HepG2 (cell line): ENCODE results near the gene DPM1. TPM values are rescaled to one million over a fixed set of nuclear protein-coding genes. Genes with fewer than 3 reads are reported as not detected.

ENCODE experiments used
- CEBPB ChIP-seq: IDR thresholded peaks from 2 replicates; pipeline ENCODE4 v1.6.1; 2011; ENCODE audit warnings: low read depth, low read length, improper control_type of control experiment, borderline replicate concordance
- HIC2 ChIP-seq: sonication (generic); formaldehyde crosslinking; IDR thresholded peaks from 2 replicates; pipeline ENCODE4 v1.9.0; 2022; ENCODE audit warnings: low read depth, missing genetic modification reagents
- SIN3B ChIP-seq: fragments of 150-350 bp; IDR thresholded peaks from 2 replicates; pipeline ENCODE4 v1.6.1; 2014; ENCODE audit warnings: low read length
- TMF1 ChIP-seq: sonication (generic); formaldehyde crosslinking; IDR thresholded peaks from 2 replicates; pipeline ENCODE4 v1.8.1; 2022; ENCODE audit warnings: low read depth, missing genetic modification reagents
- ZBTB46 ChIP-seq: sonication (generic); formaldehyde crosslinking; IDR thresholded peaks from 2 replicates; pipeline ENCODE4 v1.4.0; 2020; ENCODE audit warnings: mild to moderate bottlenecking, missing genetic modification reagents, borderline replicate concordance
- ZFY ChIP-seq: sonication (generic); formaldehyde crosslinking; IDR thresholded peaks from 2 replicates; pipeline ENCODE4 v1.4.0; 2020; ENCODE audit warnings: missing genetic modification reagents
- ZNF331 ChIP-seq: sonication (generic); formaldehyde crosslinking; IDR thresholded peaks from 2 replicates; pipeline ENCODE4 v1.4.0; 2020; ENCODE audit warnings: missing genetic modification reagents
- ZNF570 ChIP-seq: sonication (generic); formaldehyde crosslinking; IDR thresholded peaks from 2 replicates; pipeline ENCODE4 v1.4.0; 2020; ENCODE audit warnings: mild to moderate bottlenecking, missing genetic modification reagents, borderline replicate concordance
- polyA plus RNA-seq, 8 experiments: library from polyadenylated mRNA; depleted of rRNA in 3 of 8; stranded (reverse) in 7 of 8; unstranded in 1 of 8; fragments of >200 nt; fragmentation: Illumina TruSeq in 4 of 8; extraction: Trizol in 4 of 8; gene quantifications; 2 replicates each; pipeline versions ENCODE4 v1.2.1 to v1.2.3, GENCODE V29; 2011 to 2016; ENCODE audit warnings: low read depth in 4 of 8, missing spikeins in 1 of 8, mixed read lengths in 1 of 8; ENCODE audit not compliant: insufficient read depth in 1 of 8
- total RNA-seq, 5 experiments: library from RNA; depleted of rRNA; stranded (reverse); fragments of >200 nt; fragmentation: Illumina TruSeq; extraction: Trizol; gene quantifications; 2 replicates each; pipeline ENCODE4 v1.2.3, GENCODE V29; 2016; ENCODE audit warnings: low read depth in 1 of 5
- TF ChIP-seq, protein P1 (sequence below): sonication (generic); formaldehyde crosslinking; IDR thresholded peaks from 2 replicates; pipeline ENCODE4 v1.4.0; 2020; ENCODE audit warnings: missing genetic modification reagents
- TF ChIP-seq, protein P2 (sequence below): sonication (generic); formaldehyde crosslinking; IDR thresholded peaks from 2 replicates; pipeline ENCODE4 v1.5.0; 2020; ENCODE audit warnings: missing genetic modification reagents
- TF ChIP-seq, protein P3 (sequence below): IDR thresholded peaks from 2 replicates; pipeline ENCODE4 v1.6.1; 2016; ENCODE audit warnings: control low read depth
- TF ChIP-seq, protein P4 (sequence below): sonication (generic); formaldehyde crosslinking; IDR thresholded peaks from 2 replicates; pipeline ENCODE4 v1.5.1; 2020; ENCODE audit warnings: missing genetic modification reagents, mild to moderate bottlenecking, borderline replicate concordance
- TF ChIP-seq, protein P5 (sequence below): sonication (generic); formaldehyde crosslinking; IDR thresholded peaks from 2 replicates; pipeline ENCODE4 v1.8.0; 2022; ENCODE audit warnings: missing genetic modification reagents, mild to moderate bottlenecking, borderline replicate concordance
- TF ChIP-seq, protein P6 (sequence below): IDR thresholded peaks from 2 replicates; pipeline ENCODE4 v1.6.1; 2016; ENCODE audit warnings: mild to moderate bottlenecking

DPM1 gene
- total and polyA plus RNA-seq, 2 of the 13 experiments (the other 11 are each of a cell fraction or from before 2014, with no cell fraction given), result 83.2 to 161 TPM

GRCh38 chr20:50958615-50959542, 547 bp upstream of the DPM1 start, which contains the start of gene MOCS3 (continued):
- TF ChIP-seq ZBTB46 (CRISPR knock-in tag) (peak; percentile 81; the same call in 1 of the 2 replicates), CEBPB (peak; percentile 74; the same call in 1 of the 2 replicates), ZNF570 (CRISPR knock-in tag) (no peak), TMF1 (no peak), SIN3B (peak; percentile 90), ZNF331 (peak; percentile 5; the same call in 1 of the 2 replicates), HIC2 (peak; percentile 79), ZFY (CRISPR knock-in tag) (peak; percentile 91)
- TF ChIP-seq, protein P1, sequence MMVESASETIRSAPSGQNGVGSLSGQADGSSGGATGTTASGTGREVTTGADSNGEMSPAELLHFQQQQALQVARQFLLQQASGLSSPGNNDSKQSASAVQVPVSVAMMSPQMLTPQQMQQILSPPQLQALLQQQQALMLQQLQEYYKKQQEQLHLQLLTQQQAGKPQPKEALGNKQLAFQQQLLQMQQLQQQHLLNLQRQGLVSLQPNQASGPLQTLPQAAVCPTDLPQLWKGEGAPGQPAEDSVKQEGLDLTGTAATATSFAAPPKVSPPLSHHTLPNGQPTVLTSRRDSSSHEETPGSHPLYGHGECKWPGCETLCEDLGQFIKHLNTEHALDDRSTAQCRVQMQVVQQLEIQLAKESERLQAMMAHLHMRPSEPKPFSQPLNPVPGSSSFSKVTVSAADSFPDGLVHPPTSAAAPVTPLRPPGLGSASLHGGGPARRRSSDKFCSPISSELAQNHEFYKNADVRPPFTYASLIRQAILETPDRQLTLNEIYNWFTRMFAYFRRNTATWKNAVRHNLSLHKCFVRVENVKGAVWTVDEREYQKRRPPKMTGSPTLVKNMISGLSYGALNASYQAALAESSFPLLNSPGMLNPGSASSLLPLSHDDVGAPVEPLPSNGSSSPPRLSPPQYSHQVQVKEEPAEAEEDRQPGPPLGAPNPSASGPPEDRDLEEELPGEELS (CRISPR knock-in tag), result peak; percentile 48; the same call in 1 of the 2 replicates
- TF ChIP-seq, protein P2, sequence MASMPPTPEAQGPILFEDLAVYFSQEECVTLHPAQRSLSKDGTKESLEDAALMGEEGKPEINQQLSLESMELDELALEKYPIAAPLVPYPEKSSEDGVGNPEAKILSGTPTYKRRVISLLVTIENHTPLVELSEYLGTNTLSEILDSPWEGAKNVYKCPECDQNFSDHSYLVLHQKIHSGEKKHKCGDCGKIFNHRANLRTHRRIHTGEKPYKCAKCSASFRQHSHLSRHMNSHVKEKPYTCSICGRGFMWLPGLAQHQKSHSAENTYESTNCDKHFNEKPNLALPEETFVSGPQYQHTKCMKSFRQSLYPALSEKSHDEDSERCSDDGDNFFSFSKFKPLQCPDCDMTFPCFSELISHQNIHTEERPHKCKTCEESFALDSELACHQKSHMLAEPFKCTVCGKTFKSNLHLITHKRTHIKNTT (CRISPR knock-in tag), result 0 out of 2 replicates have a peak, but pooled peaks have one; percentile 8
- TF ChIP-seq, protein P3, sequence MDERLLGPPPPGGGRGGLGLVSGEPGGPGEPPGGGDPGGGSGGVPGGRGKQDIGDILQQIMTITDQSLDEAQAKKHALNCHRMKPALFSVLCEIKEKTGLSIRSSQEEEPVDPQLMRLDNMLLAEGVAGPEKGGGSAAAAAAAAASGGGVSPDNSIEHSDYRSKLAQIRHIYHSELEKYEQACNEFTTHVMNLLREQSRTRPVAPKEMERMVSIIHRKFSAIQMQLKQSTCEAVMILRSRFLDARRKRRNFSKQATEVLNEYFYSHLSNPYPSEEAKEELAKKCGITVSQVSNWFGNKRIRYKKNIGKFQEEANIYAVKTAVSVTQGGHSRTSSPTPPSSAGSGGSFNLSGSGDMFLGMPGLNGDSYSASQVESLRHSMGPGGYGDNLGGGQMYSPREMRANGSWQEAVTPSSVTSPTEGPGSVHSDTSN, result no peak
- TF ChIP-seq, protein P4, sequence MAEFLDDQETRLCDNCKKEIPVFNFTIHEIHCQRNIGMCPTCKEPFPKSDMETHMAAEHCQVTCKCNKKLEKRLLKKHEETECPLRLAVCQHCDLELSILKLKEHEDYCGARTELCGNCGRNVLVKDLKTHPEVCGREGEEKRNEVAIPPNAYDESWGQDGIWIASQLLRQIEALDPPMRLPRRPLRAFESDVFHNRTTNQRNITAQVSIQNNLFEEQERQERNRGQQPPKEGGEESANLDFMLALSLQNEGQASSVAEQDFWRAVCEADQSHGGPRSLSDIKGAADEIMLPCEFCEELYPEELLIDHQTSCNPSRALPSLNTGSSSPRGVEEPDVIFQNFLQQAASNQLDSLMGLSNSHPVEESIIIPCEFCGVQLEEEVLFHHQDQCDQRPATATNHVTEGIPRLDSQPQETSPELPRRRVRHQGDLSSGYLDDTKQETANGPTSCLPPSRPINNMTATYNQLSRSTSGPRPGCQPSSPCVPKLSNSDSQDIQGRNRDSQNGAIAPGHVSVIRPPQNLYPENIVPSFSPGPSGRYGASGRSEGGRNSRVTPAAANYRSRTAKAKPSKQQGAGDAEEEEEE (CRISPR knock-in tag), result peak; percentile 80; the same call in 1 of the 2 replicates
- TF ChIP-seq, protein P5, sequence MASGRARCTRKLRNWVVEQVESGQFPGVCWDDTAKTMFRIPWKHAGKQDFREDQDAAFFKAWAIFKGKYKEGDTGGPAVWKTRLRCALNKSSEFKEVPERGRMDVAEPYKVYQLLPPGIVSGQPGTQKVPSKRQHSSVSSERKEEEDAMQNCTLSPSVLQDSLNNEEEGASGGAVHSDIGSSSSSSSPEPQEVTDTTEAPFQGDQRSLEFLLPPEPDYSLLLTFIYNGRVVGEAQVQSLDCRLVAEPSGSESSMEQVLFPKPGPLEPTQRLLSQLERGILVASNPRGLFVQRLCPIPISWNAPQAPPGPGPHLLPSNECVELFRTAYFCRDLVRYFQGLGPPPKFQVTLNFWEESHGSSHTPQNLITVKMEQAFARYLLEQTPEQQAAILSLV, result peak; percentile 78
- TF ChIP-seq, protein P6, sequence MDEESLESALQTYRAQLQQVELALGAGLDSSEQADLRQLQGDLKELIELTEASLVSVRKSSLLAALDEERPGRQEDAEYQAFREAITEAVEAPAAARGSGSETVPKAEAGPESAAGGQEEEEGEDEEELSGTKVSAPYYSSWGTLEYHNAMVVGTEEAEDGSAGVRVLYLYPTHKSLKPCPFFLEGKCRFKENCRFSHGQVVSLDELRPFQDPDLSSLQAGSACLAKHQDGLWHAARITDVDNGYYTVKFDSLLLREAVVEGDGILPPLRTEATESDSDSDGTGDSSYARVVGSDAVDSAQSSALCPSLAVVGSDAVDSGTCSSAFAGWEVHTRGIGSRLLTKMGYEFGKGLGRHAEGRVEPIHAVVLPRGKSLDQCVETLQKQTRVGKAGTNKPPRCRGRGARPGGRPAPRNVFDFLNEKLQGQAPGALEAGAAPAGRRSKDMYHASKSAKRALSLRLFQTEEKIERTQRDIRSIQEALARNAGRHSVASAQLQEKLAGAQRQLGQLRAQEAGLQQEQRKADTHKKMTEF (CRISPR knock-in tag), result peak; percentile 79
